ENCODE results near the gene CPA5.
"Not testable (repeated sequence)": the region's sequence is repeated elsewhere in the genome, so short reads cannot be mapped to it uniquely, and the experiment has no call there.

CPA5 gene, protein sequence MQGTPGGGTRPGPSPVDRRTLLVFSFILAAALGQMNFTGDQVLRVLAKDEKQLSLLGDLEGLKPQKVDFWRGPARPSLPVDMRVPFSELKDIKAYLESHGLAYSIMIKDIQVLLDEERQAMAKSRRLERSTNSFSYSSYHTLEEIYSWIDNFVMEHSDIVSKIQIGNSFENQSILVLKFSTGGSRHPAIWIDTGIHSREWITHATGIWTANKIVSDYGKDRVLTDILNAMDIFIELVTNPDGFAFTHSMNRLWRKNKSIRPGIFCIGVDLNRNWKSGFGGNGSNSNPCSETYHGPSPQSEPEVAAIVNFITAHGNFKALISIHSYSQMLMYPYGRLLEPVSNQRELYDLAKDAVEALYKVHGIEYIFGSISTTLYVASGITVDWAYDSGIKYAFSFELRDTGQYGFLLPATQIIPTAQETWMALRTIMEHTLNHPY

DNA sequence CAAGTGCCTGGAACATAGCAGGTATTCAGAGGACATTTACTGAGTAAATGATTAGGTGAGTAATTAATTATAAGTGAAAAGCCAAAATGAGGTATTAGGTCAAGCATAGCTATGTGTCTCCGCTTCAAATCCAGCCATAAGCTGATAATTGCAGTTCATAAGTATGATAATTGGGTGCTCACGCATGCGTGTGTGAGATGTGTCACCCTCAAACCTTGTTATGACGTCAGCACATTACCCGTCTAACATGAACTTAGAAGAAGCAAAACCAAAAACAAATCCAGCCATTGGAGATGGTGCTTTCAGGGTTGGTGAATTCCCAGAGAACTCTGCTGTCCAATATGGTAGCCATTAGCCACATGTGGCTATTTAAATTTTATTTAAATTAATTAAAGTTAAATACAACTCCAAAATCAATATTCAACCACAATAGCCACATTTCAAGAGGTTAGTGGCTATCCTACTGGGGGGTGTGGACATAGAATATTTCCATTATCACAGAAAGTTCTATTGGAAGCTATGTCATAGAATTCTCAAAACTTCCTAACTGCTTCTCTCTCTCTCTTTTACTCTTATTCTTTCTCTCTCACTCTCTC, at the start of gene CPA5:
TSS of gene CPA5 (plus strand) at position 546 of the 596 bp plus-strand sequence. CDS start 1,670 bp downstream, outside the sequence.
- no peak for DNase-seq

DNA sequence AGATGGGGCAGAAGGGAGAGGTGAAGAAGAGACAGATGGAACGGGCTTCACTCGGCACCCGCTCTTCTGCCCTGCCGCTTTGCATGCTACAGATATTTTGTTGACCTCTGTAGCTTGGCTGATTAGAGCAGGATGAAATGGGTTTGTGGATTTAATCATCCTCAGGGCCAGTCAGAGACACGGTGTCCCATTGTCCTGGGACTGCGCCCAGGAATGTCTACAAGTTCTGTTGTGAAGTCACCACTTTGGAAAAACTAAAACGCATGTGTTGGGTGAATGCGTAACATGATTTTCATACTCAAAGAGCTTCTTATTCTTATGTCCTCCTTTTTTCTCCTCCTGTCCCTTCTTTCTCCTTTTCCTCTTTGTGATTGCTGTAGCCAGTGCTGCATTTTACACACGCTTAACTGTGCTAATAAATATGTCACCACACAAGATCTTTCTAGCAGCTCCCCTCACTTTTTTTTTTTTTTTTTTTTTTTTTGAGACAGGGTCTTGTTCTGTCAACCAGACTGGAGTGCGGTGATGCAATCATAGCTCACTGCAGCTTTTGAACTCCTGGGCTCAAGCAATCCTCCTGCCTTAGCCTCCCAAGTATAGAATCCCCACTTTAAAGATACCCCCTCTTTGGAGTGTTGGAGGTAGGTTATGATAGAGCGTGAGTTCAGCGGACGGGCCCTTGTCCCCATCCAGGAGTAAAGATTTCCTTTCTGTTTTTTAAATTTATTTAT, 48.2 kb upstream of the CPA5 start:
- no peak for DNase-seq

- DNase-seq, result no peak
These were observed 46.7 kb upstream of the CPA5 start for GRCh38 chr7:130297628-130298543.

- DNase-seq, result no peak
These were observed 45.9 kb upstream of the CPA5 start for GRCh38 chr7:130298544-130299326.

DNA sequence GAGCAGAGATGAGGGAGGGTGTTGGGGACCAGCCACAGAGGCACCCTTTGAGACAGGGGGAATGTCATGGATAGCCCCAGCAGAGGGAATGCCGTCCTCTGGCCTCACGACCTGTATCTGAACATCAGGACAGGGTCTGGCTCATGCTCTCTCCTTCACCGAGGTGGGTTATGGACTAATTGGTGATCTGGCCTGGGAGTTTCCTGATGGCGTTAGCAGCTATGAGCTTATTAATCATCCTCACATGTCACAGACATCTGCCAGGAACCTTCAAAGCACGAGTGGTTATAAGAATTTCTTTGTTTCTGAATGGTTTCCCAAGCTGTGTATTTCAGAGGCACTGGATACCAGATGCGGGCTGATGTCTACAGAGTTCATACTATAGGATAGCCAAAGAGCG, 44.8 kb upstream of the CPA5 start:
- no peak for DNase-seq

DNA sequence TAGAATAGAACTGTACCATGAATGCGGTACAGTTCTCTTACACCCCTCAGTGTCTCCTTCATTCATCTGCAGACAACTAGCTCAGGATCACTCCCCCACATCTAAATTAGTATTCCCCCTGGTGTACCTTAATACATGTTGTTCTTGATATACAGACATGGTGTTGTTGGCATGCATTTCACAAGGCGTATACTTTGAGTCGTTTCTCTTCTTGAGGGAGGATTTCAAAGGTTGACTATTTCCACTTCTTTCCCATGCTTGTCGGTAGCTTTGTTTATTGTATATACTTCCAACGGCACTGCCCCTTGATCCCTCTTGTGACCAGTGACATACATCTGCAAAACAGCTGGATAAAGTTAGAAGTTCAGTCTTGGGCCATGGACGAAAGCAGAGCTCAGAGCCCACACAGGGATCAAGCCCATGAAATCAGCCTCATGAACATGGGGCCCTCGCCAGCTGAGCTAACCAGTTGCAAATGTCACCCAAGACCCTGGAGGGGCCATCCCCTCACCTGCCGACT, 43.1 kb upstream of the CPA5 start:
- DNase-seq, result no peak

DNA sequence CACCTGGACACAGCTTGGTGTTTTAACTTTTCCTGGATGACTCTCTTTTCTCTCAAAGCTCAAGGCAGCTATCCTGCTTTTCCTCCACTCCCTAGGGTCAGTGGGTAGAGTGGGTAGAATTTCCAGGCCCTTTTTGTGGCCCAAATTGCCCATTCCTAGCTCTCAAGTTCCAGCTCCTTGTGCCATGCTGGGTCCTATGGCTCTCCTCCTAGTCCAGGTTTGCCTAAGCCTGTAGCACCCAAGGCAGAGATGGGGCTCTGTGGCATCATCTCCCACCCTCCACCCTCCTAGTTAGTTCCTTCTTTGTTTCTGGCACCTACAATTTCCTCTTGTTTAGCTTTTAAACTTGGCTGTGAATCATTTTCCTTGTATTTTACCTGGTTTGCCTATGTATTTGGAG, 42.0 kb upstream of the CPA5 start:
- no peak for DNase-seq

- DNase-seq, result no peak
These were observed 41.5 kb upstream of the CPA5 start for GRCh38 chr7:130303127-130303526.

GRCh38 chr7:130303551-130303950, 41.1 kb upstream of the CPA5 start:
- no peak for DNase-seq

DNA sequence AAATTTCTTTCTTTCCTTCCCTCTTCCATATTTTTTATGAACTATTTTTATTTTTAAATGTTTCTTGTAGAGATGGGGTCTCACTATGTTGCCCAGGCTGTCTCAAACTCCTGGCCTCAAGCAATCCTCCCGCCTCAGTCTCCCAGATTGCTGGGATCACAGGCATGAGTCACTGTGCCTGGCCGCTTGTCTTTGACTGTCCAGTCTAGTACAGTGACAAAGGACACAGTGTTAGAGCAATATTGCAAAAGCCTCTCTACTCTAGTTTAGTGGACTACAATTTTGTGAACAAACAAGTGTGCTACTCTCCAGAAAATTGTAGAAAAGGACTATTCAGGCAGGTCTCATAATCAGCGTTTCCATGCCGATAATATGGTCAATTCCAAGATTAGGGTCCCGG, 40.6 kb upstream of the CPA5 start:
- no peak for DNase-seq

- DNase-seq, result no peak
These were observed 39.7 kb upstream of the CPA5 start for GRCh38 chr7:130304878-130305277.

DNA sequence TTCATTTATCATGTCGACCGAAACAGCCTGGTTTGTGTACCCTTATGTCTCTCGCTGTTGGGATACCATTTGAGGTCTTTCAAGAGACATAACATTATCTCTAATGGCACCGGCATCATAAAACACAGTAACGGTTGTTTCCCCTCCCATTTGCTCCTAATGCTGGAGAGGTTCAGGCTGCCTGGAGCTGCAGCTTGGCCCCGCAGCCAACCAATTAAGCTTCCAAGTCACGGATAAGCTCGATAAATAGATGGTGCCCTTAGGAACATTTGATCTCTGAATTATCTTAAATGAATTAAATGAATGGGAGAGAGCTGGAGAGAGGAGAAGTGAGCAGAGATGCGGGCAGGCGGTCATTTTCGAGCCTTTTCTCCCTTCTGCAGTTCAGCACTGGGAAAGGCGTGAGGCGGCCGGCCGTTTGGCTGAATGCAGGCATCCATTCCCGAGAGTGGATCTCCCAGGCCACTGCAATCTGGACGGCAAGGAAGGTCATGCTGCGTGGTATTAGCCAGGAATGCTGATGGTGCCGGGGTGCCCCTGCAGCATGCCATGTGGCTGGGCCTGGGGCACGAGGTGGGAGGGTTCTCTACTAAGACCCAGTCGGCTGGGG, 39.1 kb upstream of the CPA5 start:
- no peak for DNase-seq

DNA sequence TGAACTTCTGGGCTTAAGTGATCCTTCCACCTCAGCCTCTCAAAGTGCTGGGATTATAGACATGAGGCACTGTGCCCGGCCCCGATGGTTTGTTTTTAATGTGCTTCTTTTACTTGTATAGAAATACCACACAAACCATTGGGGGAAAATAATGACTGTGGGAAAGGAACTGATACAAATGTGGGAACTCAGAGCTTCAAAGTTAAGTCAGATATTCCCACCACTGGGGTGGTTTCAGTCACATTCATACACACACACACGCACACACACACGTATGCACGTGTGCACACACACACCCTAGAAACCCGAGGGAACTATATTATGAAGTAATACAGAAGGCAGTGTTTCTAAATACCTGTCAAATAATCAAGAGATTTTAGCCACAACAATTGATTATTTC, 34.6 kb upstream of the CPA5 start:
- no peak for DNase-seq

DNA sequence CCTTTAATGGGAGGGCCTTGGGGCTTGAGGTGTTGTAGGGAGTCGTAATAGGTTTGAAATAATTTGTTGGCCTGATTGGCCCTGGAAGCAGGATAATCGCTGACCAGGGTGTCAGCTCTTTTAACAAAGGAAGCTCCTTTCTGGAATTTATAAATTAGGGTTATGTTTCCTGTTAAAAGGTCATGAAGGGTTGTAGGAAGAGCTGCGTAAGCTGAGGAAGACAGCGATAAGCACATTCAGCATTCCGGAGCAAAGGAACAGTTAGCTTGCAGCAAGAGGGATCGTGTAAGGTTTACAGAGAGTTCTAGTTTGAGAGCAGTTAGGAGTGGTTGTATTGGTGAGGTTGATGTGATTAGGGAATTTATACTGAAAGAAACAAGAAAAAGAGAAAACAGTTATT, 30.3 kb upstream of the CPA5 start:
- no peak for DNase-seq

- no peak for DNase-seq
These were observed 25.1 kb upstream of the CPA5 start for GRCh38 chr7:130319541-130319940.

GRCh38 chr7:130321542-130322229, 22.9 kb upstream of the CPA5 start:
- not testable (repeated sequence) for DNase-seq

- no peak for DNase-seq
These were observed 22.0 kb upstream of the CPA5 start for GRCh38 chr7:130322615-130323014.

GRCh38 chr7:130324306-130324943, 20.2 kb upstream of the CPA5 start:
- no peak for DNase-seq

- no peak for DNase-seq
These were observed 14.9 kb upstream of the CPA5 start for GRCh38 chr7:130329681-130330080.

All from activated CD4-positive, alpha-beta T cell treated with anti-CD3 and anti-CD28 coated beads, Interleukin-2, amount 50 U/mL, for 1 hour (primary cell).